Measurements from ENCODE around the gene AFAP1.

GRCh38 chr4:7967063-7967440, 27.4 kb upstream of the AFAP1 start:
- TF ChIP-seq CTCF (IDR thresholded peaks at IDR 0.05): no peak
- no peak for TF ChIP-seq POLR2A (IDR thresholded peaks at IDR 0.05)

Data from uterus (tissue), 2 donors.